ENCODE data around the gene LCN9. TPM values are rescaled to one million over a fixed set of nuclear protein-coding genes. Genes with fewer than 3 reads are reported as not detected.

Gene LCN9
- total RNA-seq, 1 donor from 2014 or later = not detected

DNA sequence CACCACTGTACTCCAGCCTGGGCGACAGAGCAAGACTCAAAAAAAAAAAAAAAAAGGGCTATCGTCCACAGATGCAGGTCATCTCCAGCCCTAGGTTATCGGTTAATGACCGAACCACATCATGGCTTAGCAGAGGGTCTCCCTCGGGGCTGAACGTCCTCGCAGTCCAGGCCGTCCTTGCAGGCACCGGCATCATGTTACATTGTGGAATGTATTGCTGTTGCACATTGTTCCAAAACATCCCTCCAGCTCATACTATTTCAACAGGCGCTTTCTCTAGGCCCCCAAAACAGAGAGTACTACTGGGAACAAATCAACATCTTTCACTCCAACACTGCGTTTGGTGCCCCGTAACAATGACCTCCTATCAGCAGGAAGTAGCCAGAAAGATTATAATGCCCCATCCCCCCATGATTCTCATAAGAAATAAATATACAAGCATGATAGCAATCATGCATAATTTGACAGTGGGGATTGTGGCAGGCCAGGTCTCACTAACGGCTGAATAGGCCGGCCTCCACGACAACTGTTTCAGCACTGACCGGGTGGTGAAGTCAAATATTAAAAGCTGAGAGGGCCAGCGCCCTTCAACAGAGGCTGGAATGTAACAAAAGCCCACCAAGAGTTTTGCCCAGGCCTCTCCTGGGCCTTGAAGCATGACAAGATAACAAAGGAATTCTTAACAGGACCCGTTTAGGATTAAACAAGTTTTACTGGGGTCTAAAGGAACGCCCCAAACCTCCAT, 1.1 kb upstream of the LCN9 start:
- no peaks in the 10 kb centered on the region for H3K36me3 ChIP-seq
- intact Hi-C loops (cut with micrococcal nuclease) = no loop called here
- H3K27me3 ChIP-seq (ENCODE audit: low read depth) = peaks cover 72% of the 10 kb centered on the region

DNA sequence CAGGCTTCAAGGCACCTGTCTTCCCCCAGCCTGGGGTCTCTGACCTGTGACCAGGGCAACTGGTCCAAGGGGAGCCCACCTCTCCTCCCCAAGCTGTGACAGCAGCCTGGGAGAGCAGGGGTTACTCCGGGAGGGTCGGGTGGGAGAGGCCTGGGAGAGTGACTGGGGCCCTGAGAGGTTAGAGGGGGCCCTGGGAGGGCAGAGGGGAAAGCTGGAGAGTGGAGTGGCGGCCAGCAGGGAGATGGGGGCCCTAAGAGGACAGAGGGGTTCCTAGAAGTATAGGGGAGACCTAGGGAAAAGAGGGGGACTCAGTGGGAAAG, 302 bp downstream of the LCN9 start:
- TF ChIP-seq, protein P1, sequence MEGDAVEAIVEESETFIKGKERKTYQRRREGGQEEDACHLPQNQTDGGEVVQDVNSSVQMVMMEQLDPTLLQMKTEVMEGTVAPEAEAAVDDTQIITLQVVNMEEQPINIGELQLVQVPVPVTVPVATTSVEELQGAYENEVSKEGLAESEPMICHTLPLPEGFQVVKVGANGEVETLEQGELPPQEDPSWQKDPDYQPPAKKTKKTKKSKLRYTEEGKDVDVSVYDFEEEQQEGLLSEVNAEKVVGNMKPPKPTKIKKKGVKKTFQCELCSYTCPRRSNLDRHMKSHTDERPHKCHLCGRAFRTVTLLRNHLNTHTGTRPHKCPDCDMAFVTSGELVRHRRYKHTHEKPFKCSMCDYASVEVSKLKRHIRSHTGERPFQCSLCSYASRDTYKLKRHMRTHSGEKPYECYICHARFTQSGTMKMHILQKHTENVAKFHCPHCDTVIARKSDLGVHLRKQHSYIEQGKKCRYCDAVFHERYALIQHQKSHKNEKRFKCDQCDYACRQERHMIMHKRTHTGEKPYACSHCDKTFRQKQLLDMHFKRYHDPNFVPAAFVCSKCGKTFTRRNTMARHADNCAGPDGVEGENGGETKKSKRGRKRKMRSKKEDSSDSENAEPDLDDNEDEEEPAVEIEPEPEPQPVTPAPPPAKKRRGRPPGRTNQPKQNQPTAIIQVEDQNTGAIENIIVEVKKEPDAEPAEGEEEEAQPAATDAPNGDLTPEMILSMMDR (IDR thresholded peaks at IDR 0.05; ENCODE audit: borderline replicate concordance) = no peak
- Histone ChIP-seq H3K4me3 (no peak overlapping the region), H3K4me1 (no peaks in the 10 kb centered on the region), H3K27ac (replicated peaks) (no peak overlapping the region), H3K9me3 (replicated peaks) (no peaks in the 10 kb centered on the region), H3K36me3 (no peaks in the 10 kb centered on the region), H3K27me3 (ENCODE audit: low read depth) (peaks cover 69% of the 10 kb centered on the region)
- no peak for DNase-seq
- intact Hi-C loops (cut with micrococcal nuclease) = no loop called here

More for the DNA sequence above, 1.1 kb upstream of the LCN9 start:
- Histone ChIP-seq H3K9me3 (replicated peaks) (no peaks in the 10 kb centered on the region), H3K4me3 (no peak overlapping the region), H3K4me1 (no peaks in the 10 kb centered on the region), H3K27ac (replicated peaks) (no peak overlapping the region)
- TF ChIP-seq, protein P1 (IDR thresholded peaks at IDR 0.05; ENCODE audit: borderline replicate concordance) = no peak
- DNase-seq = no peak

- Histone ChIP-seq H3K4me3 (no peak overlapping the region), H3K27me3 (ENCODE audit: low read depth) (peaks cover 71% of the 10 kb centered on the region), H3K9me3 (replicated peaks) (no peaks in the 10 kb centered on the region), H3K4me1 (no peaks in the 10 kb centered on the region), H3K36me3 (no peaks in the 10 kb centered on the region), H3K27ac (replicated peaks) (no peak overlapping the region)
- intact Hi-C loops (cut with micrococcal nuclease) = no loop called here
- no peak for DNase-seq
- TF ChIP-seq, protein P1 (IDR thresholded peaks at IDR 0.05; ENCODE audit: borderline replicate concordance) = no peak
Observed at GRCh38 chr9:135663857-135664256, 748 bp downstream of the LCN9 start.

DNA sequence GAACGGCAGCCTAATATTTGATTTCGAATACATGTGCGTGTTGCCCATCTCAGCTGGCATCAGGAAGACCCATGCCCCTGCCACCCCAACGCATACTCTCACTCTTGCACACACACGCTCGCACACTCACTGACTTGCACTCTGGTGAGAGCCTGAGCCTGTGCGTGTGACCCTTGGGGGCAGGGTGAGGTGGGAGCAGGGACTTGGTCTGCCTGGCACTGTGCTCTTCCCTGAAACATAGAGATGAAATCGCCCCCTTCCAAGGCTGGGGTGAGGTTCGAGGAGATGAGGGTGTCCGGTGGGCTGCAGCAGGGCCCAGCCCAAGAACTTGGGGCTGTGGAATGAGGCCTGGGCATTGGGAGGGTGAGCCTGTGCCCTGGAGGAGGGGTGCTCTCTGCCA, 1.2 kb downstream of the LCN9 start:
- DNase-seq = no peak
- Histone ChIP-seq H3K4me1 (no peaks in the 10 kb centered on the region), H3K27me3 (ENCODE audit: low read depth) (peaks cover 75% of the 10 kb centered on the region), H3K9me3 (replicated peaks) (no peaks in the 10 kb centered on the region), H3K27ac (replicated peaks) (no peak overlapping the region), H3K36me3 (no peaks in the 10 kb centered on the region), H3K4me3 (no peak overlapping the region)
- TF ChIP-seq, protein P1 (IDR thresholded peaks at IDR 0.05; ENCODE audit: borderline replicate concordance) = no peak
- intact Hi-C loops (cut with micrococcal nuclease) = no loop called here

DNA sequence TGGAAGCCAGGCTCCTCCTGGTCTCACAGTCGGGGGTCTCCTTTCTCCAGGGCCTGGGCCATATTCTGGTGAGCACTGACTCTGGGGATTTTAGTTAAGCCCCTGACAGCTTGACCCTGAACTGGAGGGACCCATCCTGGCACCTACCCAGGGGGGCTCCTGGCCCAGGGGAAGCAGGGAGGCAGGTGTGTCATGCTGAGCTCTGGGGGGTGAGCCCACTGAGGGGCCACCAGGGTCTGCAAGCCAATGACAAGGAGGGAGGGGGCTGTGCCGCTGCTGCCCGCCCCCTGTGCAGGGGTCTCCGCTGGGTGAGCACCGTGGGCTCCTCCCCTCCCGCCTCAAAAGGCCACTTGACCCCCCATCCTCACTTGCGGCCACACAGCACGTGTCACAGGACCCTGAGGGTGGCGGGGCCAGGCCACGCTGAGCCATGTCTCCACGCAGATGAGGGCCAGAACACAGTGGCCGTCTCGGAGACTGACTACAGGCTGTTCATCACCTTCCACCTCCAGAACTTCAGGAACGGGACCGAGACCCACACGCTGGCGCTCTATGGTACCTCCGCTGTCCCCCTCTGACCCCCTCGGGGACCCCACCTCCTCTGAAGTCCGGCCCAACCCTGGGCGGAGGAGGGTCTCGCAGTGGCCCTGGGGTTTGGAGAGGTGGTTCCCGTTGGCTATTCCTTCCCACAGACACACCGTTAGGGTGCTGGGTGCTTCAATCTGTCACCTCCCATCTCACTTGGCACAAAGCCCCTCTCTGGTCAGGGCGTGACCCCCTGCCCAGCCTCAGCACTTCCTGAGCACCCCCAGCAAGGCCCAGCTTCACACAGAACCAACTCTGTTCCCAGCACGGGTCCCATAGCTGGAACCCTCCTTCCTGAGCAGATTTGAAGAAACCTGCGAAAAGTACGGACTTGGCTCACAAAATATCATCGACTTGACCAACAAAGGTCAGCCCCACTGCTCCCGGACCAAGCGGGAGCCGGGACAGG, 2.0 kb downstream of the LCN9 start:
- Histone ChIP-seq H3K27ac (replicated peaks) (no peak overlapping the region), H3K9me3 (replicated peaks) (no peaks in the 10 kb centered on the region), H3K36me3 (no peaks in the 10 kb centered on the region), H3K27me3 (ENCODE audit: low read depth) (peaks cover 83% of the 10 kb centered on the region), H3K4me1 (no peaks in the 10 kb centered on the region), H3K4me3 (no peak overlapping the region)
- intact Hi-C loops (cut with micrococcal nuclease) = no loop called here
- TF ChIP-seq, protein P1 (IDR thresholded peaks at IDR 0.05; ENCODE audit: borderline replicate concordance) = no peak
- no peak for DNase-seq
